HG03432 (cell line): Measurements from ENCODE around the gene OR13H1.
"Not testable (repeated sequence)": the region's sequence is repeated elsewhere in the genome, so short reads cannot be mapped to it uniquely, and the experiment has no call there.

Experiments used
- ATAC-seq: cut with Tn5 transposase; IDR thresholded peaks from one replicate; pipeline ENCODE4 v1.9.1; 2021; ENCODE audit warnings: mild to moderate bottlenecking, moderate library complexity; ENCODE audit not compliant: unreplicated experiment

The OR13H1 gene

GRCh38 chrX:131543774-131544173 is at the start of gene OR13H1:
TSS of gene OR13H1 (plus strand) at chrX:131544074. CDS start at chrX:131544074, 0 bp downstream.
- no peak for ATAC-seq

- ATAC-seq = not testable (repeated sequence)
Measured at GRCh38 chrX:131501556-131501955, 42.3 kb upstream of the OR13H1 start.

GRCh38 chrX:131513159-131513914 is 30.5 kb upstream of the OR13H1 start:
- ATAC-seq = no peak

GRCh38 chrX:131521824-131522223 is 22.1 kb upstream of the OR13H1 start:
- no peak for ATAC-seq

GRCh38 chrX:131544218-131544617 is 344 bp downstream of the OR13H1 start:
- ATAC-seq = no peak

- no peak for ATAC-seq
Measured at GRCh38 chrX:131549011-131549410, 5.1 kb downstream of the OR13H1 start.

GRCh38 chrX:131552453-131552852 is 8.6 kb downstream of the OR13H1 start:
- ATAC-seq = not testable (repeated sequence)

GRCh38 chrX:131558562-131558961 is 14.7 kb downstream of the OR13H1 start:
- ATAC-seq = no peak

GRCh38 chrX:131564553-131565229 is 20.8 kb downstream of the OR13H1 start:
- ATAC-seq = no peak

- no peak for ATAC-seq
Measured at GRCh38 chrX:131565909-131566308, 22.0 kb downstream of the OR13H1 start.

- ATAC-seq = no peak
Measured at GRCh38 chrX:131571348-131571747, 27.5 kb downstream of the OR13H1 start.

- no peak for ATAC-seq
Measured at GRCh38 chrX:131572372-131573014, 28.6 kb downstream of the OR13H1 start.

GRCh38 chrX:131577413-131577812 is 33.5 kb downstream of the OR13H1 start:
- ATAC-seq = no peak

GRCh38 chrX:131577999-131578734 is 34.3 kb downstream of the OR13H1 start:
- no peak for ATAC-seq

- ATAC-seq = not testable (repeated sequence)
Measured at GRCh38 chrX:131578735-131579367, 35.0 kb downstream of the OR13H1 start.

- ATAC-seq = no peak
Measured at GRCh38 chrX:131588995-131589394, 45.1 kb downstream of the OR13H1 start.
